K562 (cell line): ENCODE measurements around the gene VWA1. TPM values are rescaled to one million over a fixed set of nuclear protein-coding genes. Genes with fewer than 3 reads are reported as not detected.

Experiments
- CHD2 ChIP-seq: IDR thresholded peaks from 2 replicates; pipeline ENCODE4 v1.6.1; 2011; ENCODE audit warnings: low read depth, low read length
- CHD4 ChIP-seq: fragments of 200-600 bp; sonication (generic); IDR thresholded peaks from 3 replicates; pipeline ENCODE4 v1.6.1; 2012; ENCODE audit warnings: low read depth, mild to moderate bottlenecking, mixed read lengths, low read length, inconsistent platforms; ENCODE audit not compliant: insufficient read depth, insufficient replicate concordance, poor library complexity, severe bottlenecking
- E2F5 ChIP-seq: sonication (generic); formaldehyde crosslinking; IDR thresholded peaks from 2 replicates; pipeline ENCODE4 v1.8.0; 2022; ENCODE audit warnings: mild to moderate bottlenecking, missing genetic modification reagents
- HEY1 ChIP-seq: fragments of 250-450 bp; sonication (Bioruptor Pico); IDR thresholded peaks from 2 replicates; pipeline ENCODE4 v1.5.0; 2020; ENCODE audit warnings: mild to moderate bottlenecking, moderate library complexity, borderline replicate concordance
- HIVEP1 ChIP-seq: fragments of 250-450 bp; sonication (Bioruptor Pico); IDR thresholded peaks from 2 replicates; pipeline ENCODE4 v1.4.0; 2020; ENCODE audit warnings: mild to moderate bottlenecking
- HNRNPH1 ChIP-seq: fragments of 200-400 bp; formaldehyde crosslinking; optimal IDR thresholded peaks from 2 replicates; pipeline ENCODE3; 2017; ENCODE audit warnings: low read depth, mild to moderate bottlenecking, low read length, moderate library complexity
- JUN ChIP-seq, 2 experiments: sonication (generic) in 1 of 2; formaldehyde crosslinking in 1 of 2; IDR thresholded peaks; 2 replicates each; pipeline versions ENCODE4 v1.6.1 to v1.8.0; 2012 to 2022; ENCODE audit warnings: borderline replicate concordance in 2 of 2, mild to moderate bottlenecking in 2 of 2, improper control_type of control experiment in 1 of 2, low read depth in 1 of 2, low read length in 1 of 2, missing genetic modification reagents in 1 of 2
- KAT8 ChIP-seq: fragments of 450-650 bp; IDR thresholded peaks from 2 replicates; pipeline ENCODE4 v1.6.1; 2016; ENCODE audit warnings: low read depth, mild to moderate bottlenecking
- LCOR ChIP-seq: sonication (generic); formaldehyde crosslinking; IDR thresholded peaks from 2 replicates; pipeline ENCODE4 v1.8.0; 2022; ENCODE audit warnings: mild to moderate bottlenecking, missing genetic modification reagents
- PHB ChIP-seq: fragments of 250-450 bp; sonication (Bioruptor Pico); IDR thresholded peaks from 2 replicates; pipeline ENCODE4 v1.5.0; 2021
- PHB2 ChIP-seq: fragments of 450-650 bp; IDR thresholded peaks from 2 replicates; pipeline ENCODE4 v1.6.1; 2017; ENCODE audit warnings: low read depth
- RB1 ChIP-seq: fragments of 450-650 bp; IDR thresholded peaks from 2 replicates; pipeline ENCODE4 v1.6.1; 2017; ENCODE audit warnings: low read depth, mild to moderate bottlenecking
- RFX5 ChIP-seq: IDR thresholded peaks from 2 replicates; pipeline ENCODE4 v1.6.1; 2011; ENCODE audit warnings: low read depth, mild to moderate bottlenecking, improper control_type of control experiment, low read length
- TARDBP ChIP-seq: fragments of 450-650 bp; IDR thresholded peaks from 2 replicates; pipeline ENCODE4 v1.6.1; 2016
- TCFL5 ChIP-seq: fragments of 250-450 bp; sonication (Bioruptor Pico); conservative IDR thresholded peaks from 2 replicates; pipeline ENCODE4 v1.6.1; 2021; ENCODE audit warnings: mild to moderate bottlenecking, moderate library complexity, matching md5 sums
- THRAP3 ChIP-seq: fragments of 450-650 bp; IDR thresholded peaks from 2 replicates; pipeline ENCODE4 v1.6.1; 2016; ENCODE audit warnings: mild to moderate bottlenecking, inconsistent platforms, borderline replicate concordance
- ZBTB5 ChIP-seq: fragments of 450-650 bp; IDR thresholded peaks from 2 replicates; pipeline ENCODE4 v1.6.1; 2017; ENCODE audit warnings: antibody characterized with exemption
- ZNF253 ChIP-seq: fragments of 250-450 bp; sonication (Bioruptor Pico); conservative IDR thresholded peaks from 2 replicates; pipeline ENCODE4 v1.6.1; 2021; ENCODE audit warnings: mild to moderate bottlenecking
- ZNF609 ChIP-seq: sonication (generic); formaldehyde crosslinking; IDR thresholded peaks from 2 replicates; pipeline ENCODE4 v1.8.1; 2023; ENCODE audit warnings: missing genetic modification reagents, mild to moderate bottlenecking, borderline replicate concordance
- polyA plus RNA-seq, 8 experiments: library from polyadenylated mRNA; depleted of rRNA in 4 of 8; stranded (reverse) in 5 of 8; unstranded in 3 of 8; fragments of >200 nt; fragmentation: Nextera tagmentation in 2 of 8; fragmentation: Illumina TruSeq in 1 of 8; extraction: Ambion mirVana in 2 of 8; extraction: Trizol in 1 of 8; gene quantifications; 2 replicates each; pipeline versions ENCODE4 v1.2.1 to v1.2.3, GENCODE V29; 2011 to 2014; ENCODE audit warnings: inconsistent platforms in 1 of 8, missing spikeins in 1 of 8
- total RNA-seq, 7 experiments: library from RNA; depleted of rRNA in 6 of 7; stranded (reverse); fragments of >200 nt in 6 of 7; fragmentation: Illumina TruSeq in 2 of 7; extraction: Trizol in 2 of 7; gene quantifications; 2 replicates each; pipeline versions ENCODE4 v1.2.1 to v1.2.3, GENCODE V29; 2011 to 2021; ENCODE audit warnings: low replicate concordance in 1 of 7

Gene VWA1
- total and polyA plus RNA-seq, 9 of the 15 experiments (the other 6 are each of a cell fraction or from before 2014, with no cell fraction given) = 0.01 to 6.4 (median 0.85) TPM

GRCh38 chr1:1432951-1433803 is 2.3 kb upstream of the VWA1 start (continued):
- TF ChIP-seq HIVEP1 (CRISPR knock-in tag) (peak; percentile 58; the same call in 1 of the 2 replicates), ZBTB5 (no peak), KAT8 (no peak), RB1 (peak; percentile 59; the same call in 1 of the 2 replicates), JUN (IDR thresholded peaks at IDR 0.05; ENCODE audit: borderline replicate concordance, low read depth, low read length) (peak; percentile 37; the same call in 1 of the 2 replicates), JUN (CRISPR knock-in tag; IDR thresholded peaks at IDR 0.05; ENCODE audit: borderline replicate concordance) (no peak), THRAP3 (no peak), PHB2 (no peak), HNRNPH1 (no peak), PHB (CRISPR knock-in tag) (peak; percentile 60), RFX5 (no peak), CHD2 (no peak), LCOR (CRISPR knock-in tag) (no peak), E2F5 (CRISPR knock-in tag) (no peak), TCFL5 (CRISPR knock-in tag) (no peak), ZNF609 (CRISPR knock-in tag) (0 out of 2 replicates have a peak, but pooled peaks have one; percentile 19), TARDBP (no peak), HEY1 (no peak), ZNF253 (CRISPR knock-in tag) (no peak), CHD4 (no peak)
